ENCODE results near the gene TMEM259.

- TF ChIP-seq, protein P1, sequence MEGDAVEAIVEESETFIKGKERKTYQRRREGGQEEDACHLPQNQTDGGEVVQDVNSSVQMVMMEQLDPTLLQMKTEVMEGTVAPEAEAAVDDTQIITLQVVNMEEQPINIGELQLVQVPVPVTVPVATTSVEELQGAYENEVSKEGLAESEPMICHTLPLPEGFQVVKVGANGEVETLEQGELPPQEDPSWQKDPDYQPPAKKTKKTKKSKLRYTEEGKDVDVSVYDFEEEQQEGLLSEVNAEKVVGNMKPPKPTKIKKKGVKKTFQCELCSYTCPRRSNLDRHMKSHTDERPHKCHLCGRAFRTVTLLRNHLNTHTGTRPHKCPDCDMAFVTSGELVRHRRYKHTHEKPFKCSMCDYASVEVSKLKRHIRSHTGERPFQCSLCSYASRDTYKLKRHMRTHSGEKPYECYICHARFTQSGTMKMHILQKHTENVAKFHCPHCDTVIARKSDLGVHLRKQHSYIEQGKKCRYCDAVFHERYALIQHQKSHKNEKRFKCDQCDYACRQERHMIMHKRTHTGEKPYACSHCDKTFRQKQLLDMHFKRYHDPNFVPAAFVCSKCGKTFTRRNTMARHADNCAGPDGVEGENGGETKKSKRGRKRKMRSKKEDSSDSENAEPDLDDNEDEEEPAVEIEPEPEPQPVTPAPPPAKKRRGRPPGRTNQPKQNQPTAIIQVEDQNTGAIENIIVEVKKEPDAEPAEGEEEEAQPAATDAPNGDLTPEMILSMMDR (IDR thresholded peaks at IDR 0.05 in 2 of 3, conservative IDR thresholded peaks at IDR 0.05 in 1 of 3; ENCODE audit: insufficient read depth in 2 of 3, low read depth in 1 of 3, low read length in 3 of 3), result no peak
- TF ChIP-seq POLR2A (conservative IDR thresholded peaks at IDR 0.05) (no peak), E2F4 (CRISPR knock-in tag; IDR thresholded peaks at IDR 0.05; ENCODE audit: low read depth) (no peak), EZH2 (IDR thresholded peaks at IDR 0.05; ENCODE audit: borderline replicate concordance, low read depth, low read length) (no peak), NFRKB (IDR thresholded peaks at IDR 0.05; ENCODE audit: low read depth) (no peak)
- TF ChIP-seq, protein P2, sequence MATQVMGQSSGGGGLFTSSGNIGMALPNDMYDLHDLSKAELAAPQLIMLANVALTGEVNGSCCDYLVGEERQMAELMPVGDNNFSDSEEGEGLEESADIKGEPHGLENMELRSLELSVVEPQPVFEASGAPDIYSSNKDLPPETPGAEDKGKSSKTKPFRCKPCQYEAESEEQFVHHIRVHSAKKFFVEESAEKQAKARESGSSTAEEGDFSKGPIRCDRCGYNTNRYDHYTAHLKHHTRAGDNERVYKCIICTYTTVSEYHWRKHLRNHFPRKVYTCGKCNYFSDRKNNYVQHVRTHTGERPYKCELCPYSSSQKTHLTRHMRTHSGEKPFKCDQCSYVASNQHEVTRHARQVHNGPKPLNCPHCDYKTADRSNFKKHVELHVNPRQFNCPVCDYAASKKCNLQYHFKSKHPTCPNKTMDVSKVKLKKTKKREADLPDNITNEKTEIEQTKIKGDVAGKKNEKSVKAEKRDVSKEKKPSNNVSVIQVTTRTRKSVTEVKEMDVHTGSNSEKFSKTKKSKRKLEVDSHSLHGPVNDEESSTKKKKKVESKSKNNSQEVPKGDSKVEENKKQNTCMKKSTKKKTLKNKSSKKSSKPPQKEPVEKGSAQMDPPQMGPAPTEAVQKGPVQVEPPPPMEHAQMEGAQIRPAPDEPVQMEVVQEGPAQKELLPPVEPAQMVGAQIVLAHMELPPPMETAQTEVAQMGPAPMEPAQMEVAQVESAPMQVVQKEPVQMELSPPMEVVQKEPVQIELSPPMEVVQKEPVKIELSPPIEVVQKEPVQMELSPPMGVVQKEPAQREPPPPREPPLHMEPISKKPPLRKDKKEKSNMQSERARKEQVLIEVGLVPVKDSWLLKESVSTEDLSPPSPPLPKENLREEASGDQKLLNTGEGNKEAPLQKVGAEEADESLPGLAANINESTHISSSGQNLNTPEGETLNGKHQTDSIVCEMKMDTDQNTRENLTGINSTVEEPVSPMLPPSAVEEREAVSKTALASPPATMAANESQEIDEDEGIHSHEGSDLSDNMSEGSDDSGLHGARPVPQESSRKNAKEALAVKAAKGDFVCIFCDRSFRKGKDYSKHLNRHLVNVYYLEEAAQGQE (IDR thresholded peaks at IDR 0.05; ENCODE audit: borderline replicate concordance), result no peak
- TF ChIP-seq, protein P2 (CRISPR knock-in tag; IDR thresholded peaks at IDR 0.05; ENCODE audit: low read depth), result no peak
Measured at GRCh38 chr19:1010586-1011510, 10.1 kb downstream of the TMEM259 start.
